Epithelial cell of proximal tubule (primary cell): ENCODE measurements around the gene WDR4. TPM values are rescaled to one million over a fixed set of nuclear protein-coding genes. Genes with fewer than 3 reads are reported as not detected.
"Not testable (repeated sequence)": the region's sequence is repeated elsewhere in the genome, so short reads cannot be mapped to it uniquely, and the experiment has no call there.

Experiments
- DNase-seq: peaks from one replicate; pipeline ENCODE4 v3.0.0-alpha.2; 2011; ENCODE audit warnings: low read depth
- H3K4me3 ChIP-seq: 2 replicates; pipeline ENCODE4 v1.5.1; 2011; ENCODE audit warnings: low read depth, mild to moderate bottlenecking, low read length
- total RNA-seq: library from RNA; depleted of rRNA; stranded (reverse); fragments of >200 nt; gene quantifications from 2 replicates; pipeline ENCODE4 v1.2.3, GENCODE V29; 2015
- TF ChIP-seq, protein P1 (sequence below): conservative IDR thresholded peaks from 2 replicates; pipeline ENCODE4 v1.5.1; 2012; ENCODE audit warnings: low read depth, mild to moderate bottlenecking, low read length

The WDR4 gene
- total RNA-seq, 1 donor from 2014 or later, result 6.1 TPM

DNA sequence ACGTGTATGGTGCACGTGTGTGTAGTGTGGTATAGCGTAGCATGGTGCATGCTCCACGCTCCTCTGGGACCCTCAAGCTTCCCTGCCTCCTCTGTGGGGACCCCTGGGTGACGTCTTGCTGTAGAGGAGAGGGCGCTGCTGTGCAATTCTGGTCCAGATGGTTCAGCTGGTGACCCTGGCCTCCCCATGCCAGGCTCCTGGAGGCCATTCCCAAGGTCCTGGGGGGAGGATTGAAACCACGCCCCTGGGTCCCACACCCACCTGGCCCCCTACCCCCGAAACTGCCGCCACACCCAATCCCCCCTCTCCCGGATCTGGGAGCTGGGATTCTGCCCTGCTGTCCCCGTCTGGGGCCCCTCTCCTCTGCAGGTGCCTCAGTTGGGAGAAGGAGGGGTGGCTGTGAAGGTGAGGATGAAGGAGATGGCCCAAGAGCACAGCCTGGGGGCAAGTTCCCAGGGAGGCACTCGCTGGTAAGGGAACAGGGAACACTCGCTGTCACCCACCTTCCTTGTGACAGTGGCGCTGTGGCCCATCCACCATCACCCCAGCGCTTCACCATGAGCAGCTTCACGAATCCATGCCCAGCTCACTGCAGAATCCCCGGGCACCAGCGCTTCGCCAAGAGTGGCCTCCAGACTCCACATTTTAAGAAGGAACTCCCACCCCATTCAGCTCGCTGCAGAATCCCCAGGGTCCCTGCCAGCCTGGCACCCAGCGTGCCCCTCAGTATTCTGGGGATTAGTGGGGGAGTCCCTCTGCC, 38.0 kb downstream of the WDR4 start:
- H3K4me3 ChIP-seq, result no peak overlapping the region
- TF ChIP-seq, protein P1, sequence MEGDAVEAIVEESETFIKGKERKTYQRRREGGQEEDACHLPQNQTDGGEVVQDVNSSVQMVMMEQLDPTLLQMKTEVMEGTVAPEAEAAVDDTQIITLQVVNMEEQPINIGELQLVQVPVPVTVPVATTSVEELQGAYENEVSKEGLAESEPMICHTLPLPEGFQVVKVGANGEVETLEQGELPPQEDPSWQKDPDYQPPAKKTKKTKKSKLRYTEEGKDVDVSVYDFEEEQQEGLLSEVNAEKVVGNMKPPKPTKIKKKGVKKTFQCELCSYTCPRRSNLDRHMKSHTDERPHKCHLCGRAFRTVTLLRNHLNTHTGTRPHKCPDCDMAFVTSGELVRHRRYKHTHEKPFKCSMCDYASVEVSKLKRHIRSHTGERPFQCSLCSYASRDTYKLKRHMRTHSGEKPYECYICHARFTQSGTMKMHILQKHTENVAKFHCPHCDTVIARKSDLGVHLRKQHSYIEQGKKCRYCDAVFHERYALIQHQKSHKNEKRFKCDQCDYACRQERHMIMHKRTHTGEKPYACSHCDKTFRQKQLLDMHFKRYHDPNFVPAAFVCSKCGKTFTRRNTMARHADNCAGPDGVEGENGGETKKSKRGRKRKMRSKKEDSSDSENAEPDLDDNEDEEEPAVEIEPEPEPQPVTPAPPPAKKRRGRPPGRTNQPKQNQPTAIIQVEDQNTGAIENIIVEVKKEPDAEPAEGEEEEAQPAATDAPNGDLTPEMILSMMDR, result no peak
- DNase-seq, result no peak

- TF ChIP-seq, protein P1, result no peak
- no peak for DNase-seq
- H3K4me3 ChIP-seq, result no peak overlapping the region
Observed at GRCh38 chr21:42840411-42841155, 38.8 kb downstream of the WDR4 start.

DNA sequence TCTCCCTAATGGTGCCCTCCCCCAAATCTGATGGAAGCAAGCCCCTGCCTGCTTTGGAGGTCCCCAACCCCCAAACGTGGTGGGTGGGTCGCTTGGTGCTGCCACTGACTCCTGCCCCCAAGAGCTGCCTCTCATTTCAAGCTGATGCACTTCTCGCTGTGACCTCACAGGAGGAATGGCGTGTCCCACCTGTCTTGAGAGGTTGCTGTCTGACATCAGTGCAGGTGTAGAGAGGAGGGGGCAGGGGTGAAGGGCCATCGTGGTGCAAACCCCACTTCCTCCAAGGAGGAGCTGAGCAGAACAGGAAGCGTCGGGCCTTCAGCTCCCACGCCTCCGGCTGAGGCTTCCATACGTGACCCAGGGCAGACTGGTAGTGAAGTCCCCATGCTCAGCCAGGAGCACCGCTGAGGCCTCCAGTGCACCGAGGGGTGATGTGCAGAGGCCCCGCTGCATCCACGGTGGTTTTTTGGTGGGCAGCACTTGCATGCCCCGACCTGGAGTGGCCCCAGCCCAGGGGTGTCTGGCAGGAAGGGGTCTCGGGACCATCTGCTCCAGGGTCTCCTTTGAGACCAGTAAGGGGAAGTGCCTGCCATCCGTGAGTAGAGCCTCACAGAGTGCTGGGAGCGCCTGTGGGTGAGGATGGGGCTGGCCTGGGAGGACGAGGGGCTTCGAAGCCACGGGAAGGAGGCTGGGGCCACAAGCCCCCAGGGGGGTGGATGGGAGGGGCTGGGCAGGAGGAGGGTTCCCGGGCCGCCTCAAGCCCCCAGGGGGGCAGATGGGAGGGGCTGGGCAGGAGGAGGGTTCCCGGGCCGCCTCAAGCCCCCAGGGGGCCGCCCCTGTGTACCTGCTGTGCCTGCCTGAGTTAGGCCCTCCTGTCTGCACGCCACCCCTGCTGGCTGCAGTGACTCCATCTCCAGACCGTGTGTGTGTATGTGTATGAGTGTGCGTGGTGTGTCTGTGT, 39.8 kb downstream of the WDR4 start:
- DNase-seq, result no peak
- no peak overlapping the region for H3K4me3 ChIP-seq
- TF ChIP-seq, protein P1, result no peak

GRCh38 chr21:42838212-42838690, 41.1 kb downstream of the WDR4 start:
- H3K4me3 ChIP-seq, DNase-seq: not testable (repeated sequence)

- H3K4me3 ChIP-seq, result no peak overlapping the region
- no peak for DNase-seq
- TF ChIP-seq, protein P1, result no peak
Observed at GRCh38 chr21:42837421-42838211, 41.7 kb downstream of the WDR4 start.

- H3K4me3 ChIP-seq, result no peak overlapping the region
- TF ChIP-seq, protein P1, result no peak
- DNase-seq, result no peak
Observed at GRCh38 chr21:42836767-42837301, 42.5 kb downstream of the WDR4 start.
